DMS114 treated with DMSO at 0.1 percent for 48 hours (cell line): ENCODE measurements around the gene UNC45A.

ENCODE experiments used
- DNase-seq: peaks from one replicate; lab custom pipeline; 2025; ENCODE audit not compliant: unreplicated experiment; lab: John Stamatoyannopoulos, UW

The UNC45A gene

GRCh38 chr15:91001209-91001608 lies 66.1 kb downstream of the UNC45A start:
- no peak for DNase-seq
